HEK293T (cell line): Measurements from ENCODE around the gene ANKRD29.

ENCODE experiments used
- ARNT ChIP-seq: fragments of 450-650 bp; IDR thresholded peaks from 2 replicates; pipeline ENCODE4 v1.6.1; 2017; ENCODE audit warnings: mild to moderate bottlenecking
- BHLHE40 ChIP-seq: fragments of 450-650 bp; IDR thresholded peaks from 2 replicates; pipeline ENCODE4 v1.6.1; 2016; ENCODE audit warnings: mild to moderate bottlenecking, moderate library complexity, borderline replicate concordance
- ELF4 ChIP-seq: fragments of 450-650 bp; IDR thresholded peaks from 2 replicates; pipeline ENCODE4 v1.6.1; 2017; ENCODE audit warnings: antibody characterized with exemption
- FOXK2 ChIP-seq: fragments of 450-650 bp; IDR thresholded peaks from 2 replicates; pipeline ENCODE4 v1.6.1; 2016; ENCODE audit warnings: mild to moderate bottlenecking
- LEF1 ChIP-seq: fragments of 450-650 bp; IDR thresholded peaks from 2 replicates; pipeline ENCODE4 v1.6.1; 2017; ENCODE audit warnings: mild to moderate bottlenecking, borderline replicate concordance
- SP1 ChIP-seq: fragments of 450-650 bp; IDR thresholded peaks from 2 replicates; pipeline ENCODE4 v1.6.1; 2017

- TF ChIP-seq LEF1 (no peak), FOXK2 (no peak), ELF4 (no peak), BHLHE40 (no peak), ARNT (no peak), SP1 (no peak)
These were observed 14.3 kb downstream of the ANKRD29 start for GRCh38 chr18:23648456-23648855.
